COR-L47 (cell line): ENCODE measurements around the gene CRB1.

ENCODE experiments used
- DNase-seq: peaks from one replicate; lab custom pipeline; 2025; lab: John Stamatoyannopoulos, UW

The CRB1 gene

DNA sequence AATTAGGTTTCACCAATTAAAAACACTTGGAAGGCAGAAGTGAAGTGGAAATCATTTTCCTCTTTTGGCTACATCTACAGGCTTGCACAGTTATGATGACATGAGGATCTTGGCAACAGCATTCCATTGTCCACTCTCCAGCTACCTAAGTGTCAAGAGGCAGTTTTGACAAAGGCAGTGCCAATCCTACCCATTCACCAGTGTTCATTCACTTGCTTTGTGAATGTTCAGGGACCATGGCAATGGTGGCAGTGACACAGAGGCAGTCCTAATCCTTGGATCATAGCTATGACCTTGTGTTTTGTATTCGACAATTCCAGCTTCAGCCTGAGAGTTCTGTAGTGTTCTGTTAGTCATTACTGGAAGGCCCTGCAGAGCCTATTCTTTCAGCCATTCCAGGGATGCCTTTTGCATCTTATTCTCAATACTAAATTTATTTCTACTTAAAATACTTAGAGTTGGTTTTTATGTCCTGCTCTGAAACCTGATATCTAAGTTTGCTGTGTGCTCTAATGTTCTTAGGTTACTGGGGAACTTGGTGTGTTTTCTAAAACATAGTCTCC, 36.7 kb downstream of the CRB1 start:
- DNase-seq, result no peak

DNA sequence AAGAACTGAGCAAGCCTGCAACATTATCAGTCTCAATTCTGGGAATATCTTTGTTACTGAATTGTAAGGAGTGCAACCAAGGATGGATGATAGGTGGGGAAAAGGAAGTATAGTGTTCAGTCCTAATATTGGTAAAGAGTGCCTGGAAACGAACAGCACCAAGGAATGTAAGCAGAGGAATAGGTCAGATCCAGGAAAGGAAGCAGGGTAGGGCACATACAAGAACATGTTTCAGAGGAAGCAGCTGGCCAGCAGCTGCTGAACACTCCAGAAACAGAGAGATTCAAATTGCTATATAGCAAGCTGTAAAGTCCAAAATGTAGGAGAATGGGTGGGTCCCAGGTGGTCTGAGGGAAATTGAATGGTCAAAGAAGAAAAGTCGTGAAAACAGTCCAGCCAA, 37.9 kb downstream of the CRB1 start:
- no peak for DNase-seq

DNA sequence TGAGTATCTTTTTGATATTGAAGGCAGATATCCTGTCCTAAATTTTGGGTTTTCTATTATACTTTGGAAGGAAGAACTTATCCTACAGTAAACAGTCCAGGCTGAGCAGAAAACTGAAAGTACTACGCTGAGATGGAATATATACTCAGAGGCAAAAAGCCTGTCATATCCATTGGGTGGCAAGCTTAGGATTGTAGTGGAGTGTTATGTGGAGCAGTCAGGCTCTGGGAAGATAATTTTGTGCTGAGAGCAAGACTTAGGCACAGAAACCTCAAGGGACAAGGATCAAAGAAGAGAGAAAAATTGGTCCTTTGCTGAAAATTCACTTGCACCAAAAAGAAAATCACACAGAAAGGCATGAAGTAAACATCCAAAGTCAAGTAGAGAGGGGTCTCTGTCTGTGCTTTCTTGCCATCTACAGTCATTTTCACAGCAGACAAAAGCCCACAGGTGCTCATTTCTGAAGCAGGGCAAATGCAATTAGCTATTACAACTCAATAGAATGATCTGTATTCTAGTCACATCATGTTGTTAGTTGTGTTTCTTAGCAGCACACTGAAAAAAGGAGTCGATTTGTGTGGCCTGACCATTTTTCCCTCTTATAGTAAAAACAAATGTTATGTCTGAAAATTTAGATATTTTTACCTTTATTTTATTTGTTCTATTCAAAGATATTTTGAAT, 38.5 kb downstream of the CRB1 start:
- no peak for DNase-seq

DNA sequence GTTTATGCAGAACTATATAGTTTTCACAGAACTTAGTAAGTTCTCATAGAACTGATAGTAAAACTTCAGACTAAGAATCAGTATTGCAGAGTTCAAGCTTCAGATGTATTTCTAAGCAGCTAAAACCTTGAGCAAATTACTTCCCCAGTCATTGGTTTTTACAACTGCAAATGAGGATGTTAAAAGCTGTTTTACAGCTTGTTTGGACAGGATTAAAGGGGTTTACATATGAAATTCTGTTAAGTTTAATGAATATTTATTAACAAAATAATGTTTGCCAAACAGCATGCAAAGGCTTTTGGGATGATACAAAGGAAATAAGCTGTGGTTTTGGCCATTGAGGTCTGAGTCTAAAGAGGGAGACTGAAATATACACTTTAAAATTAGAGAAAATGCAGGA, 39.1 kb downstream of the CRB1 start:
- DNase-seq, result no peak

DNA sequence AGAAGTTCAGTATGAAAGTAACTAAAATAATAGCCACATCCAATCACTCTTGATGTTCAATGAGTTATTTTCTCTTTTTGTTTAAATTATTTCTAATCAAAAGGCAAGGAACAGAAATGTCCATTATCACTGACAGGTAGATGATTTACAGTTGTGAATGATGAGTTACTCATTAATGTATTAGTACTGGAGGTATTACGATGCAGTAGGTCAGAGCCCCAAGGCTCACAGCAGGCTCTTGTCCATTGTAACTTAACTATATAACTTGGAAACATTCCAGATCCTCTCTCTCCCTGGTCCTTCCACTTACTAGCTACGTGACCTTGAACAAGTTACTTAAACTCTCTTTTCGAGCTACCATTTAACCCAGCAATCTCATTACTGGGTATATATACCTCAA, 39.5 kb downstream of the CRB1 start:
- DNase-seq, result no peak

DNA sequence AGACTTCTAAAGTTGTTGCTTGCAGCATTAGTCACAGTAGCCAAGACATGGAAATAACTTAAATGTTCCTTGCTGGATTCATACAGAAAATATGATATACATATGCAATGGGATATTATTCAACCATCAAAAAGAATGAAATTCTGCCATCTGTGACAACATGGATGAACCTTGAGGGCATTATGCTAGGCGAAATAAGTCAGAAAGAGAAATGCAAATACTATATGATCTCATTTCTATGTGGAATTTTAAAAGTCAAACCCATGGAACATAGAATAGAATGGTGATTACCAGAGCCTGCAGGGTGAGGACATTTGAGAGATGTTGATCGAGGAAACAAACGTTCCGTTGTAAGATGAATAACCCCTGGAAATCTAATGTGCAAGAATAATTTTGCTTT, 43.0 kb downstream of the CRB1 start:
- no peak for DNase-seq

DNA sequence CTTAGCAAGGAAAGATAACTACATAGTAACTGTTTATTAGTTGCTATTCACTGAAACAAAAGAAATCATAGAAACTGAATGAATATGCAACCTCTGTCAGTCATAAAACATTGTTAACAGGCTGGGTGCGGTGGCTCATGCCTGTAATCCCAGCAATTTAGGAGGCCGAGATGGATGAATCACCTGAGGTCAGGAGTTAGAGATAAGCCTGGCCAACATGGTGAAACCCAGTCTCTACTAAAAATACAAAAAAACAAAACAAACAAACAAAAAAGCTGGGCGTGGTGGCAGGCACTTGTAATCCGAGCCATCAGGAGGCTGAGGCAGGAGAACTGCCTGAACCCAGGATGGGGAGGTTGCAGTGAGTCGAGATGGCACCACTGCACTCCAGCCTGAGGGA, 44.1 kb downstream of the CRB1 start:
- no peak for DNase-seq

DNA sequence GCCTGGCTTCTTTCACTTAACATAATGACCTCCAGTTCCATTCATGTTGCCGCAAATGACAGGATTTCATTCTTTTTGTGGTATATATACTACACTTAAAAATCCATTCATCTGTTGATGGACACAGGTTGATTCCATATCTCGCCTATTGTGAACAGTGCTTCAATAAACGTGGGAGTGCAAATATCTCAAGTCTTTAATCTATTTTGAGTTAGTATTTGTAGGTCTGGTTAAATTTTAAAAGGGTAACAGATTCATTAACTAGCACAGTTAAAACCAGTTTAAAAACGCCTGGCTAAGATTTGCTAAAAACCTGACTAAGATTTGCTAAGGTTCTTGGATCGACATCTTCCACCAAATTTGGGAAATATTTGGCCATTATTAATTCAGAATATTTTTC, 45.7 kb downstream of the CRB1 start:
- DNase-seq, result no peak

DNA sequence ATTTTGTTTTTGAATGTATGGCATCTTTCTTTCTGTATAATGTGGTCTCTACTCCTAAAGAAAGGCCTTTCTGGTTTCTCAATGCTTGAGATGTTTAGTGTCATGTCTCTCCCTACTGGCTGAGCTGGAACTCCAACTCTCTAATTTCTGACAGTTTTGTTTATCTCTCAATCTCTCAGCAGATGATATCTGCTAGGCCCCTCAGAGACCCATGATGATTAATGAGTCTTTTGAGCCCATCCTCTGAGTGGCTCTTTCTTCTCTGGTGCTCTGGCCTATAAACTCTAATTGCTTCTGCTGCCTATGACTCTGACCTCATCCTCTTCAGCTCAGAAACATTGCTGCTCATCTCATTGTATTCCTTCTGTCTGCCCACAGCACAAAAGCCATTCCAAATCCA, 46.6 kb downstream of the CRB1 start:
- DNase-seq, result no peak

DNA sequence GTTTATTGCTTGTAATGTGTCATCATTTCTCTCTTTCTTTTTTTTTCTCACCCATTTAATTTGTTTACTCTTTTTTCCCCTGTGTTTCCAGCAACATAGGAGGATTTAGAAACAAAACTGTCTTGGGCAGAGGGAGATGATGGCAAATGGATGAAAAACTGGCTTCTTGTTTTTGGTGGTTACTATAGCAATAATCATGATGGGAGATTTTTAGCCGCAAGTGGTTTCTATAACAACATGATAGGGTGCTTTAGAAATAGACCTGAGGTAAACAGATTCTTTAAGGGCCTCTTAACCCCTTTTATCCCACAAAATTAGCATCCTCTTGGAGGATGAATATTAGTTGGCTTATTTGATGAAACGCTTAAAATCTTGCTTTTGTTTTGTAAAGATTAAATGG, 51.6 kb downstream of the CRB1 start:
- peak; percentile 35 for DNase-seq

DNA sequence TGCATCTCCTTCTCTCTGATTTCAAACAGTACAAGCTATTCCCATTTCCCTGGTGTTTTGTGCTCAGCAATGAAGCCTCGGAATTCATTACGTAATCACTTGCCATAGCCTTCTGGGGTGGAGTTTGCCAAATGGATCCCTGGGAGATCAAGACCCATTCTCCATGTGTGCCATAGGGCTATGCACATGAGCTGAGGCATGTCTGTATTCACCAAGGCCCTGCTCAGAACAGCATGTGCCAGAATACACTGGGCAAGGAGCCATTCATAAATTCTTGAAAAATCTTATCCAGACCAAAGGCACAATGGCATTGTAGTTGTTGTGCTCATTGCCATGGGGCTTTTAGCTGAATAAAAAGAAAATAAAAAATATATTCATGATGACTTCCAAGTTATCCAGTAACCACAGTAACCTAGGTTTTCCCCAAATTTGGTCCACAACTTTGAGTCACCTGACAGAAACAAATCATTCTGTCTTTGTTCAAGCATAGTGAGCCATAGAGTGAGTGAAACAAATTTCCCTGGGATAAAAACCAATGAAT, 53.0 kb downstream of the CRB1 start:
- DNase-seq, result no peak

DNA sequence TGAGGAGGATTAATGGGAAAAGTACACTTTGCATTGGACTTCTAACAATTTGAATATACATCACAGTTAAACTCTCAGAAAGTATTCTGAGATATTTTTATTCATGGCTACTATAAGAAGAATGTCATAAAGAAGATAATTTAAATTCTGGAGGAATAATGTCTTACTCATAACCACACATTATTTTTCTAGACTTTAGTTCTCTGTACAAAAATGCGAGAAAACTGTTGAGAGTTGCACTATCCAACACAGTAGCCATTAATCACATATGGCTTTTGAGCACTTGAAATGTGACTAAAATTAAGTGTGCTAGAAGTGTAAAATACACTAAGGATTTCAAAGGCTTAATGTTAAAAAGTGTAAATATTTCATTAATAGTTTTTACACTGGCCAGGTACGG, 53.8 kb downstream of the CRB1 start:
- DNase-seq, result no peak

DNA sequence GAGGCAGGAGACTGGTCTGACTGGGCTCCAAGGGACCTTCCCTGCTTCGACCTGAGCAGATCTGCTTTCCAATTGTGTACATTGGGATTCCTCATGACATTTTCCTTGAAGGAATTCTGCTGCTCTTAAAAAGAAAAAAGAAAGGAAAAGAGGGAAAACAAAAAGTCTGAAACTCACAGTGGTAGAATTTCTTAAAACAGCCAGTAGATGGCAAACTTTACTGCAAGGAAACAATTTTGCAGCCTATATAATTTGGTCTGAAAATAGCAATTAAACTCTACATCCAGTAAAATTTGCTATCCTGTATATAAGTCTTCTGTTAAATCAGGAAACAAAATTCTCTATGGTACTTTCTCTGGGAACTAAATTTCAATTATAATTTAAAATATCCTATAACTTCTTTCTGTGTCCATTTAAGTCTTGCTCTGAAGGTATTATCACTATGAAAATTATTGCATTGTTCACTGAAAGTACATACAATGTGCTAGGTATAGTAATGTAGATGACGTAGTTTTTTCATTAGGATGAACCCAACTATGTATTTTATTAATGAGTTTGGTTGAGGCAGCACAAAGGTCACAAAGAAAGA, 59.8 kb downstream of the CRB1 start:
- DNase-seq, result no peak

DNA sequence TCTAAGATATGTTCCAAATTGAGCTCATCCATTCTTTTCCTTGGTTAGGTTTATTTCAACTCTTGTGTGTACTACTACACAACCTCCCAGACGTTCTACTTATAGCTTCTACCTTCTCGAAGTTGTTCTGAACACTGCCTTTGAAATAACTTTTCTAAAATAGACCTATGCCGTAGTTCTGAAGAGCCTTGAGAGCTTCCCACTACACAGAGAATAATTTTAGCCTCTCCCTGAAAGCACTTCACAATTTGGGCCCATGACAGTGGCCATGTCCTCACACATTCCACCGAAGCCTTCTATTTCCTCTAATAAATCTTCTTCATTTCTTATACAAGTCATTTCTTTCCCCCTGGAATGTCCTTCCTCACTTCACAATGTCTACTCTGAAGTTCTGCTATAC, 62.2 kb downstream of the CRB1 start:
- DNase-seq, result no peak

DNA sequence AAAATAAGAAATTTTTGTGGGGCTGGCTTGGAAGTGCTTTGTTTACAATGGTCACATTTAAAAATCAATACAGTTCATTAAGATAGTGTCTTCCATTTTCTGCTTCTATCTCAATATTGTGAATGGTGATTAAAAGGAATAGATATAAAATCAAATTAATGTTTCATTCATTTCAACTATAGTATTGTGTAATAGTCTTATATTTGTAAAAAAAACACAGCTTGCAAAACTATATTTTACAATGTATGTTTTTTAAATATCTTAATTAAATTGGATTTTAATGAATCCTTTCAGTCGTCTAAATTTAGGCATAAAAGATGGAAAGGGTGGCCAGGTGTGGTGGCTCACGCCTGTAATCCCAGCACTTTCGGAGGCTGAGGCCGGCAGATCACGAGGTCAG, 63.5 kb downstream of the CRB1 start:
- DNase-seq, result no peak

DNA sequence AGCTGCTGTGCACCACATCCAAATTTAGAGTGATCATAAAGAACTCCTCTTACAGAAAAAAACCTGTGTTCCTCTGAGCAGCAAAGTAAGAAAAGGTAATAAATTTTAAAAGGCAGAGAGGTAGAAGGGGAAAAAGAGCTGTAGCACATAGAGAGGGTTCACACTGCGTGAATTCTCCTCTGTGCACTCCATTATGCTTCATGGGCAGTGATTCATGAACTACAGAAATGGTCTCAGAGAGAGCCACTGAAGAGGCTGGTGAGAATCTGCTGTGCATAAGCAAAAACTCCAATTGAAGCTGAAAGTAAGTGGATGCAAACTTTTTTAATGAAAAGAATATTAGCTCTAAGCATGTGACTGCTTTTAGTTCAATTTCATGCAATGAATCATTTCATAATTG, 65.0 kb downstream of the CRB1 start:
- DNase-seq, result no peak

DNA sequence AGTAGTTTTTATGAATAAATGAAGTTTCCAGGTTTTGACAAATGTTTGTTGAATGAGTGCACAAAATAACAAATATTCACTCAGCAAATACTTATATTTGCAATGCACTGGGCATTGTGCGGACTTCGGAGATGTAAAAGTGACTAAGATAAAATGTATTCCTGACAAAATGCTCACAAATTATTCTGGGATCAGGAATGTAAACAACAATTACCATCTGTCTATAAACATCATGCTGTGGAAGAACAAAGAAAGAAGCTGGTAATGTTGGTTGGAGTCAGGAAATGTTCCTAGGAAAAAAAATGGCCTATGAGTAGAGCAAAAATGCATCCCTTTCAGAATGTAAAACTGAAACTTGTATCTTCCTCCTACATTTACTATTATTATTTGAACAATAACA, 68.5 kb downstream of the CRB1 start:
- peak; percentile 20 for DNase-seq

DNA sequence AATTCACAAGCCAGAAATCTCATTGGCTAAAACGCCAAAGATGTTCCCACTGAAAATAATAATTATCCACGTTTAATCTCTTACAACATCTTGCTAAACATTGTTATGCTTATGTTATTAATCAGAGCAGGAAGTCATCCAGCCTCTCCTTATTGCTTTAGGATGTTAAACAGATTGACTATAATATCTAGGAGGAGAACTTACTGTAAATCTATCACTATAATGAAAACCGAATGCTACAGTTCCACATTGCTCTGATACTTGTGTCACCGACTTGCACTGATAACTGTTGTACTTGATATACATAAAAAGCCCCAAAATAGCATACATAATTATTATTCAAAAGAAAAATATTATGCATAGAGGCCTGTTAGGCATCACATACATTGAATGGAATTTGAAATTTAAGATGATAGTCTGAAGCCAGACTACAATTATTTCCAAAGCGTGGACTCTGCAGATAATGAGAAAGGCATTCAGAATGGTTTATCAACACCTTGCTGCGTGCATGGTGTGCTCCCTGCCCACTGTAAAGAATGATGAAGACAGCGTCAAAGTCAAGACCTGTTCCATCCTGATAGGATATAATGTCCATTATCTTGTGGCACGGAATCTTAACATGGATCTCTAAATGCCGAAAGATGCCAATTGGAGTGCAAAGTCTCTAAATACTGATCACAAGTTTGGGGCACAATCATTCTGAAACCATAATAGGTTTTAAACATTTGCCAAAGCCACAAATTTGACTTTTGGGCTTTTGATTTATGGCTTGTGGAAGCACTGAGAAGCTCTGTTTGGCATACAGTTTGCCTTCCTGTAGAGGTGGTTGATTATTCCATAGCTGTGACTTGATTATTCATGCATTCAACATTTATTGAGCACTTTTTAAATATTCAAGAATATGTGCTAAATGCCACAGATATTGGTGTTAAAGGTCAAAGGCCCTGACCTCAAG, 71.3 kb downstream of the CRB1 start:
- DNase-seq, result no peak

DNA sequence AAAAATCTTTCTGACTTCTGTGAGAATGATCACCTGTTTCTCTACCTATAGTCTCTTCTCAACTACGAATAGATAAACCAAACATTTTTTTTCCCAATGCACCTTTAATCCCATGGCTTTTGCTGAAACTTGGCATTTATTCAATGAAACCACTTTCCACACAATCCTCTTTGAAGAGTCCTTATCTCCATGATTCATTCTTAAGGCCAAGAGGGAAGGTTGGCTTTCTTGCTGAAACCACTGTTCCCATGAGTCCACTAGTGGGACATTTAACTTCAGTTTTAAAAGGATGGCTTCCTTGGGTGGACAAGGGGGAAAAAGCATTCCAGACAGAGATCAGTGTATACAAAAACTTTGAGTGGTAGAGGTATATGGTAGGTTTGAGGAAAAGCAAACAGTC, 73.6 kb downstream of the CRB1 start:
- DNase-seq, result no peak

DNA sequence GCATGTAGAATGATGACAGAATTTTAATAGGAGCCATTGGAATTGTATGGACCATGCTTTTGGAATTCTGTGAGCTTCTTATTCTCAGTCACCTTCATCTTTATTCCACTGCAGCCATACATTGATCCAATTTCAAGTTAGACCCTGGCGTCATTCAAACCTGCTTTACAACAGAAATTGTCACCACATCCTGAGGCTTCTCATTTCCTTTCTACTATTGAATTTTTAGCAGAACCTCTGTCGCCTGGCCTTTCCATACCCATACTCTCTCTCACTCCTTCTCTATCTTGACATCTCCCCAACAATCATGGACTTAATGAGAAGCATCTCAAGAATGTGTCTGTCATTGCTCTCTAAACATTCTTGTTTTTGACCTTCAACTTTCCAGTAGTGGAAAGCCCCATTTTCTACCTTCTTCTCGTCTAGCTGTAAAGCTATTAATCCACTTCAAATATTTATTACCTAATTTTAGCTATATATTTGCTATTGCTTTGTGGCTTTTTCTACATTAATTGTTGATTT, 74.1 kb downstream of the CRB1 start:
- no peak for DNase-seq

DNA sequence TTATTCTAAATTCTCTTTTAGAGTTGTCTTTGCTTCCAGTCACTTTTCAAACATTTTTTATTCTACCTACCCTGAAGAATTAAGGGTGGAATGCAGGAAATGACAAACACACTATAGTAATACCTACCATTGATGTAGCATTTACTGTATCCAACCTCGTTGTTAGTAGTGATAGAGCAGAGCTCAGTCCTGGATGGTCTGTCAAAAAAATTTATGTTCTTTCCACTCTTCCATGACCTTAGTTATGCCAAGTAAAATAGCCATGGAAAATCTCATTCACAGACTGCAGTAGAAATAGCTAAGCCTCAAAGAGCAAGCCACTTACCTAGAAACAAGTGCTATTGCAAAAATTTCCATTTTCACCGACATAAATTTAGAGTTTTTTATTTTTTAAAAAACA, 74.6 kb downstream of the CRB1 start:
- DNase-seq, result no peak

DNA sequence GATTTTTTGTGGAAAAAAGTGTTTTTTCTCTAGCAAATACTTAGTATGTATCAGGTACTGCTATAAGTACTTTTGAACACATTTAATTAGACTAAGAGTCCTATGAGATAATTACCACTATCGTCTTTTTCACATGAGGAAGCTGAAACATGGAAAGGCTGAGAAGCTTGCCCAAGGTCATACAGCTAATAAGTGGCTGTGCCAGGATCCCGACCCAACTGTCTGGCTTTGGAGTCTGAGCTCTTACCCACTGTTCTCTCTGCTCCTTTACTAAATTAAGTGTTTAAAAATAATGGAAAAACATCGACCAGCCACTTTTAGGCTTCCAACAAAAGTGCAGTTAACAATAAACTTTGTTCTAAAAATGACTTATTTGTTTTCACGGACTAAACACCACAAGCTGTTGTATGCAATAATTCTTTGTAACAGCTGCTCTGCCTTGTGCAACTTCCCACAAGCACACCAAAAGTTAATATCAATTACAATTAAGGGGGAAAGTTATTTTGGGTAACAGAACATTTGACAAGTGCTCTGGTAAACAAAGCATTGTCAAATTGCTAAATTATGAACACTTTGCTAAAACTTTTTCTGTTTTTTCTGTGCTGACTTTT, 75.7 kb downstream of the CRB1 start:
- DNase-seq, result no peak
